Measurements from ENCODE around the gene PLK5.

Gene PLK5

DNA sequence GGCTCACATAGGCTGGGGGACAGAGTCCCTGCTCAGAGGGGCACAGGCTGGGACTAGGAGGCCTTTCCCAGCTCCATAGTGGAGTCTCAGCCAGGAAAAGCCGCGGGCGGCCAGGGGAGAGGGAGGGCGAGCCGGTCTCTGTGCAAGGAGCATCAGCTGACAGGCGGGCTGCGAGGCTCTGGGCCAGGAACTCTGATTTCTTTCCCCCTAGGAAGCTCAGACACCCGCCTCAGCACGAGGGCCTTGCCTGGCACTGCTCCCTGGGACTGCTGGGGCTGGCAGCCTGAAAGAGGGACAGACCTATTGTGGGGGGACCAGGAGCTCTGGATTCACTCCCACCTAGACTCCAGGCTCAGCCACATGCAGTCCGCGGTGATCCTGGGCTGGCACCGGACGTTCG is 2.2 kb upstream of the PLK5 start:
- Histone ChIP-seq H3K4me1 (ENCODE audit: insufficient read depth, low read length) (no peaks in the 10 kb centered on the region), H3K9ac (ENCODE audit: low read depth, low read length) (no peak overlapping the region), H3K27me3 (ENCODE audit: insufficient read depth, low read length) (peaks cover 43% of the 10 kb centered on the region), H3K4me3 (ENCODE audit: low read length) (no peak overlapping the region), H3K36me3 (ENCODE audit: insufficient read depth, low read length) (no peaks in the 10 kb centered on the region), H3K9me3 (ENCODE audit: insufficient read depth, low read depth, low read length) (no peaks in the 10 kb centered on the region), H3K27ac (ENCODE audit: low read depth, low read length) (no peak overlapping the region)
- WGBS = 79% methylated on average over 14 of the region's 14 CpGs

DNA sequence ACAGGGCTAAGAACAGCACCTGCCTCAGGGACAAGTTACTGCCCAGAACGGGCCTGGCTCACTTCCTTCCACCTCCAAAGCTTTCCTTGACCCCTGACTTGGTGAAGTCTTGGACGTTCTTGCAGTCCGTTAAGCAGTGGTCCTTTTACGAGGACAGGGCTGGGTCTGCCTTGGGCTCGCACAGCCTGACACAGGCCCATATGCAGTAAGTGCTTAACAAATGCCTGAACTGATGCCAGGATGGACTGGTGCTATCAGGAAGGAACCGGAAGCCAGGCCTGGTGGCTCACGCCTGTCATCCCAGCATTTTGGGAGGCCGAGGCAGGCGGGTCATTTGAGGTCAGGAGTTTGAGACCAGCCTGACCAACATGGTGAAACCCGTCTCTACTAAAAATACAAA is 1.8 kb upstream of the PLK5 start:
- no peak overlapping the region for H3K27ac ChIP-seq (ENCODE audit: low read depth, low read length)
- WGBS = 83% methylated on average over 9 of the region's 10 CpGs
- H3K9ac ChIP-seq (ENCODE audit: low read depth, low read length) = no peak overlapping the region
- no peaks in the 10 kb centered on the region for H3K9me3 ChIP-seq (ENCODE audit: insufficient read depth, low read depth, low read length)
- no peaks in the 10 kb centered on the region for H3K36me3 ChIP-seq (ENCODE audit: insufficient read depth, low read length)
- peaks cover 43% of the 10 kb centered on the region for H3K27me3 ChIP-seq (ENCODE audit: insufficient read depth, low read length)
- H3K4me1 ChIP-seq (ENCODE audit: insufficient read depth, low read length) = no peaks in the 10 kb centered on the region
- no peak overlapping the region for H3K4me3 ChIP-seq (ENCODE audit: low read length)

DNA sequence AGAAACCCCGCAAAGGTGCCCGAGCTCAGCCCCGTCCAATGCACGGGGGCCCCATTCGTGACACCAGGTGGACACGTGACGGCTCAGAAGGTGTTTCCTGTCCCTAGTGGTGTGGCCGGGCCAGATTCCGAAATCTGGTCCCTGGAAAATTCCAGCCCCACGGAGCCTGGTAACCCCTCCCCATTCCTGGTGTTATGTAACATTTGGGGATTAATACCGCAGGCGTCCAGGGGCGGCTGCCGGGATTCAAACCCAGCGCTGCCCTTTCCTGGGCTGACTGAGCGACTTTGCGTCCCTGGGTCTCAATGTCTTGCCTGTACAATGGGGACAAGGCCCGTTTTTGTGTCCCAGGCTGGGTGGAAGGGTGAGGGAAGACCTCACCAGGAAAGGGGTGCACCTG is 1.0 kb upstream of the PLK5 start:
- no peak overlapping the region for H3K4me3 ChIP-seq (ENCODE audit: low read length)
- no peaks in the 10 kb centered on the region for H3K9me3 ChIP-seq (ENCODE audit: insufficient read depth, low read depth, low read length)
- no peak overlapping the region for H3K9ac ChIP-seq (ENCODE audit: low read depth, low read length)
- WGBS = 81% methylated on average over 18 of the region's 18 CpGs
- no peaks in the 10 kb centered on the region for H3K4me1 ChIP-seq (ENCODE audit: insufficient read depth, low read length)
- H3K36me3 ChIP-seq (ENCODE audit: insufficient read depth, low read length) = no peaks in the 10 kb centered on the region
- H3K27ac ChIP-seq (ENCODE audit: low read depth, low read length) = no peak overlapping the region
- H3K27me3 ChIP-seq (ENCODE audit: insufficient read depth, low read length) = peaks cover 43% of the 10 kb centered on the region

DNA sequence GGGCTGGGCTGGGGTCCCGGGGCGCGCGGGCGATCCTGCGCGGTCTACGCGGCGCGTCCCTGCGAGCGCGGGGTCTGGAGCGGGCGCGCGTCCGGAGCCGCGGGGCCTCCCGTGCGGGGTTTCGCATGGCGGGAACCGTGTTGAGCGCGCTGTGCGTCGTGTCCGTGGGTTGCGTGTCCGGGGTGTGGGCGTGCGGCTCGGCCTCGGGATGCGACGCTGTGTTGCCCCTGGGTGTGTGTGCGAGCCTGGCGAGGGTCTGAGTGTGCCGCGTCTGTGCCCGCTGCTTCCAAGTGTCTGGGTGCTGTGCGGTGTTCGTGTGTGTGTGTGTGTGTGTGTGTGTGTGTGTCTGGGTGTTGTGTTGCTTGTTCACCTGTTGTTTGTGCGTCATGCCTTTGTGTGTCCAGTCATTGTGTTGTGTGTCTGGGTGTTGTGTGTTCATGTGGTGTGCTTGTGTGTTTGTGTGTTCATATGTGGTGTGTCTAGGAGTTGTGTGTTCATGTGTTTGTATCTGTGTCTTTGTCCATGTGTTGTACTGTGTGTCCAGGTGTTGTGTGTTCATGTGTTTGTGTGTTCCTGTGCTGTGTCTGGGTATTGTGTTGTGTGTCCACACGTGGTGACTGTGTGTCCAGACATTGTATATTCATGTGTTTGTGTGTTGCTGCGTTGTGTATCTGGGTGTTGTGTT is 552 bp downstream of the PLK5 start:
- H3K27me3 ChIP-seq (ENCODE audit: insufficient read depth, low read length) = peaks cover 43% of the 10 kb centered on the region
- no peak overlapping the region for H3K27ac ChIP-seq (ENCODE audit: low read depth, low read length)
- WGBS = 21% methylated on average over 49 of the region's 49 CpGs
- H3K4me3 ChIP-seq (ENCODE audit: low read length) = peak overlapping the region; percentile 47
- H3K4me1 ChIP-seq (ENCODE audit: insufficient read depth, low read length) = no peaks in the 10 kb centered on the region
- H3K36me3 ChIP-seq (ENCODE audit: insufficient read depth, low read length) = no peaks in the 10 kb centered on the region
- H3K9ac ChIP-seq (ENCODE audit: low read depth, low read length) = peak overlapping the region; percentile 60; the same call in 1 of the 2 replicates
- no peaks in the 10 kb centered on the region for H3K9me3 ChIP-seq (ENCODE audit: insufficient read depth, low read depth, low read length)

DNA sequence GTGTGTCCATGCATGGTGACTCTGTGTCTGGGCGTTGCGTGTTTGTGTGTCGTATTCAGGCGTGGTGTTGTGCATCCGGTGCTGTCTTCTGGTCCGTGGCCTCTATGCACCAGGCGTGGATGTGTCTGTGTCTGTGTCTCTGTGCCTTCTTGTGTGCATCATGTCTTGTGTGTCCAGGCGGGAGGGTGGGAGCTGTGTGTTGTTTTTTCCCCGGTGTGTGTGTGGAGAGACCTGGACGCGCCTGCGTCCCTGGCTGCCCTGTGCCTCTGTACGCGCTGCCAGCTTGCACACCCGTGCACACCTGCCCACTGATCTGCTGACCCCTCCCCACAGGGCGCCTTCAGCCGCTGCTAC is 1.1 kb downstream of the PLK5 start:
- Histone ChIP-seq H3K27me3 (ENCODE audit: insufficient read depth, low read length) (peaks cover 43% of the 10 kb centered on the region), H3K4me1 (ENCODE audit: insufficient read depth, low read length) (no peaks in the 10 kb centered on the region), H3K9me3 (ENCODE audit: insufficient read depth, low read depth, low read length) (no peaks in the 10 kb centered on the region), H3K27ac (ENCODE audit: low read depth, low read length) (no peak overlapping the region), H3K36me3 (ENCODE audit: insufficient read depth, low read length) (no peaks in the 10 kb centered on the region), H3K9ac (ENCODE audit: low read depth, low read length) (no peak overlapping the region), H3K4me3 (ENCODE audit: low read length) (no peak overlapping the region)
- 79% methylated on average over 17 of the region's 17 CpGs for WGBS

DNA sequence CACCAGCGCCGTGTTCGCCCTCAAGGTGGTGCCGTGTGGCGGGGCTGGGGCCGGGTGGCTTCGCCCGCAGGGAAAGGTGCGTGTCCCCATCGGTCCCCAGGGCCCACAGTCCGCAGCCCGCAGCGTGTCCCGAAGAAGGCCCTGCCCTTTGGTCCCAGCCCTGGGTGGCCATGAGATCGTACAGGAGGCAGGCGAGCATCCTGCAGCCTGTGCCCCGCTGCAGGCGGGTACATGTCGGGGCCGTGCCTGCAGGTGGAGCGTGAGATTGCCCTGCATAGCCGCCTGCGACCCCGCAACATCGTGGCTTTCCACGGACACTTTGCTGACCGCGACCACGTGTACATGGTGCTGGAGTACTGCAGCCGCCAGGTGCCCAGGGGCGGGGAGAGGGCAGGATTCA is 1.5 kb downstream of the PLK5 start:
- 71% methylated on average over 31 of the region's 31 CpGs for WGBS
- no peaks in the 10 kb centered on the region for H3K4me1 ChIP-seq (ENCODE audit: insufficient read depth, low read length)

DNA sequence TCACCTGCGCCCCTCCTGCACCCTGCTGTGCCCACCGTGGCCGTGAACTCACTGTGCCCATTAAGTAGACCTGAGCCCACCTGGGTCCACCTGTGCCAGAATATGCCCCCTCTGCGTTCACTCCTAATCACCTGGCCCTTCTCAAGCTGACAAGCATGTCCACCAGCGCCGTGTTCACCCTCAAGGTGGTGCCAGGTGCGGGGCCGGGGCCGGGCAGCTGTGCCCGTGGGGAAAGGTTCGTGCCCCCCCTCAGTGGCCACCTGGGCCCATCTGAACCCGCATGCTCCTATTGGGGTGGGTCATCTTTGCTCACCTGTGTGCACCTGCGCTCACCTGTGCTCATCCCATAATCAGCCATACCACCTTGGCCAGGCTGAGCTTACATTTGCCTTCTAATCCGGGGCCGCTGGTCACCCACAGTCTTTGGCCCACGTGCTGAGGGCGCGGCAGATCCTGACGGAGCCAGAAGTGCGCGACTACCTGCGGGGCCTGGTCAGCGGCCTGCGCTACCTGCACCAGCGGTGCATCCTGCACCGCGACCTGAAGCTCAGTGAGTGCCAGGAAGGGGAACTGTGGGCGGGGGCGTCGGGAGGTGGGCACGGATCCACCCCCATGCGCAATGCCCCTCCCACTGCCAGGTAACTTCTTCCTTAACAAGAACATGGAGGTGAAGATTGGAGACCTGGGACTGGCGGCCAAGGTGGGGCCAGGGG is 2.3 kb downstream of the PLK5 start:
- 83% methylated on average over 33 of the region's 33 CpGs for WGBS
- no peaks in the 10 kb centered on the region for H3K4me1 ChIP-seq (ENCODE audit: insufficient read depth, low read length)
- H3K27ac ChIP-seq (ENCODE audit: low read depth, low read length) = no peak overlapping the region
- H3K9ac ChIP-seq (ENCODE audit: low read depth, low read length) = no peak overlapping the region
- no peaks in the 10 kb centered on the region for H3K9me3 ChIP-seq (ENCODE audit: insufficient read depth, low read depth, low read length)
- peaks cover 43% of the 10 kb centered on the region for H3K27me3 ChIP-seq (ENCODE audit: insufficient read depth, low read length)
- H3K4me3 ChIP-seq (ENCODE audit: low read length) = no peak overlapping the region
- H3K36me3 ChIP-seq (ENCODE audit: insufficient read depth, low read length) = no peaks in the 10 kb centered on the region

More for the DNA sequence above, 1.5 kb downstream of the PLK5 start:
- H3K9me3 ChIP-seq (ENCODE audit: insufficient read depth, low read depth, low read length) = no peaks in the 10 kb centered on the region
- H3K36me3 ChIP-seq (ENCODE audit: insufficient read depth, low read length) = no peaks in the 10 kb centered on the region
- H3K4me3 ChIP-seq (ENCODE audit: low read length) = no peak overlapping the region
- no peak overlapping the region for H3K9ac ChIP-seq (ENCODE audit: low read depth, low read length)
- no peak overlapping the region for H3K27ac ChIP-seq (ENCODE audit: low read depth, low read length)
- H3K27me3 ChIP-seq (ENCODE audit: insufficient read depth, low read length) = peaks cover 43% of the 10 kb centered on the region

DNA sequence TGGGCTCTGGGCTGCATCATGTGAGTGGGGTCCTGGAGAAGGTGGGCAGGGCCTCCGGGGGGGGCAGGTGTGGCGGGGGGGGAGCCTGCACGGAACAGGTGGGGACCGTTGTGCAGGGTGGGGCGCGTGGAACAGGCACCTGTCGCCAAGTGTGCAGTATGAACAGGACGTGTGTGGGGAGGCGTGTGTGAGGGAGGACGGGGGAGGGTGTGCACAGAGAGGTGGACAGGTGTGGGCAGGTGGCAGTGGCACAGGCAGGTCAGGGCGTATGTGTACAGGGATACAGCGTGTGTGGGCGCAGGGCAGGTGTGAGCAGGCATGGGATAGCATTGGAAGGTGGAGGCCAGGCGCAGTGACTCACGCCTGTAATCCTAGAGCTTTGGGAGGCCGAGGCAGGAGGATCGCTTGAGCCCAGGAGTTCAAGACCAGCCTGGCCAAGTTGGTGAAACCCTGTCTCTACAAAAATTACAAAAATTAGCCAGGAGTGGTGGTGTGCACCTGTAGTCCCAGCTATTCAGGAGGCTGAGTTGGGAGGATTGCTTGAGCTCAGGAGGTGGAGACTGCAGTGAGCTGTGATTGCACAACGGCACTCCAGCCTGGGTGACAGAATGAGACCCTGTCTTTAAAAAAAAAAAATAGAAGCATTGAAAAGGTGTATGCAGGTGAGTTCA is 3.2 kb downstream of the PLK5 start:
- Histone ChIP-seq H3K4me1 (ENCODE audit: insufficient read depth, low read length) (no peaks in the 10 kb centered on the region), H3K27me3 (ENCODE audit: insufficient read depth, low read length) (peaks cover 37% of the 10 kb centered on the region), H3K4me3 (ENCODE audit: low read length) (no peak overlapping the region), H3K36me3 (ENCODE audit: insufficient read depth, low read length) (no peaks in the 10 kb centered on the region), H3K27ac (ENCODE audit: low read depth, low read length) (no peak overlapping the region), H3K9me3 (ENCODE audit: insufficient read depth, low read depth, low read length) (no peaks in the 10 kb centered on the region), H3K9ac (ENCODE audit: low read depth, low read length) (no peak overlapping the region)
- WGBS = 86% methylated on average over 18 of the region's 18 CpGs

DNA sequence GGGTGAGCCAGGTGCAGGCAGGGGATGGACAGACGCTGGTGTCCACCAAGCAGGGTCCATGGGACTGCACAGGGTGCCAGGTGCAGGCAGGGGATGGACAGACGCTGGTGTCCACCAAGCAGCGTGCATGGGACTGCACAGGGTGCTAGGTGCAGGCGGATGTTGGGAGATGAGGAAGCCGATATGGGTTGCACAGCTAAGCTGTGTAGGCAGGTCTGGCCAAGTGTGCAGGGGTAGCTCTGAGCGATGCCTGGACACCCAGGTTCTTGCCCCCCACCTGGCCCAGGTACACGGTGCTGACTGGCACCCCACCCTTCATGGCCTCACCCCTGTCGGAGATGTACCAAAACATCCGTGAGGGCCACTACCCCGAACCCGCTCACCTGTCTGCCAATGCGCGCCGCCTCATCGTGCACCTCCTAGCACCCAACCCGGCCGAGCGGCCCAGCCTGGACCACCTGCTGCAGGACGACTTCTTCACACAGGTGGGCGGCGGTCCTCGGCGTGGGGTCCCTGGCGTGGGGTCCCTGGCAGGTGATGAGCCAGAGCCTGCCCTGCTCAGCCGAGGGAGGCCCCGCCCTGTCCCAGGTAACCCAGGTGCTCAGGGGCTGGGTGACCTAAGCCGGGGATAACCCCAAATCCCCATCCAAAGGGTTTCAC is 3.9 kb downstream of the PLK5 start:
- no peaks in the 10 kb centered on the region for H3K36me3 ChIP-seq (ENCODE audit: insufficient read depth, low read length)
- H3K9ac ChIP-seq (ENCODE audit: low read depth, low read length) = no peak overlapping the region
- no peaks in the 10 kb centered on the region for H3K9me3 ChIP-seq (ENCODE audit: insufficient read depth, low read depth, low read length)
- 81% methylated on average over 27 of the region's 27 CpGs for WGBS
- H3K27ac ChIP-seq (ENCODE audit: low read depth, low read length) = no peak overlapping the region
- no peaks in the 10 kb centered on the region for H3K4me1 ChIP-seq (ENCODE audit: insufficient read depth, low read length)
- H3K27me3 ChIP-seq (ENCODE audit: insufficient read depth, low read length) = peaks cover 33% of the 10 kb centered on the region
- no peak overlapping the region for H3K4me3 ChIP-seq (ENCODE audit: low read length)

DNA sequence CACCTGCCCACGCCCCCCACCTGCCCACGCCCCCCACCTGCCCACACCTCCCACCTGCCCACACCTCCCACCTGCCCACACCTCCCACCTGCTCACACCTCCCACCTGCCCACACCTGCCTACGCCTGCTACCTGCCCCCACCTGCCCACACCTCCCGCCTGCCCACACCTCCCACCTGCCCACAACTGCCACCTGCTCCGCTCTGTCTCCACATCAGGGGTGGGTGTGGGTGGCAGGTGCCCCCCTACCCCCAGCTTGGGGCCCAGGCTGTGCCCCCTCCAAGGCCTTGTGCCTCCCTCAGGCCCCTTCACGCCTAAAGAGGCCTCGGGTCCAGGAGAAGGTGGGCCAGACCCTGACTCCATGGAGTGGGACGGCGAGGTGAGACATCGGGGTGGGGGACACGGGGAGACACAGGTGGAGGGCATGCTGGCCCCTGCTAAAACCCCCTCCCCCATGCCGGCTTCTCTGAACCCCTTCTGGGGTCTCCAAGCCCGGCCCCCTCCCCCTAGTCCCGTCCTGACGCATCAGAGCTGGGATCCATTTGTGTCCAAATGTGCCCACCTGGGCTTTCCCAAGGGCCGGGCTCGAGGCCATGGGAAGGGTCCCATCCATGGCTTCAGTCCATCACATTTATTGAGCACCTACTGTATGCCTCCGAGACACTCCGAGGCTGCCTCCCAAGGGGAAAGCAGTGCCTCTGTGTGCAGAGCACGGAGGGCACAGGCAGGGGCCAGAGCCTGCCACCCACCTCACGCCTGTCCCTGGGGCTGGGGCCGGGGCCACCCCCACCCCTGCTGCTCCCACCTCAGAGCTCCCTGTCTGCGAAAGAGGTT is 4.9 kb downstream of the PLK5 start:
- Histone ChIP-seq H3K27ac (ENCODE audit: low read depth, low read length) (no peak overlapping the region), H3K9me3 (ENCODE audit: insufficient read depth, low read depth, low read length) (no peaks in the 10 kb centered on the region), H3K4me3 (ENCODE audit: low read length) (no peak overlapping the region), H3K36me3 (ENCODE audit: insufficient read depth, low read length) (no peaks in the 10 kb centered on the region), H3K9ac (ENCODE audit: low read depth, low read length) (no peak overlapping the region), H3K4me1 (ENCODE audit: insufficient read depth, low read length) (no peaks in the 10 kb centered on the region), H3K27me3 (ENCODE audit: insufficient read depth, low read length) (peaks cover 23% of the 10 kb centered on the region)
- WGBS = 87% methylated on average over 21 of the region's 23 CpGs
